H1 (cell line): Measurements from ENCODE around the gene HSD17B8.

Source experiments
- CBX8 ChIP-seq: fragments of 300-800, 300-1000 bp; sonication (generic); IDR thresholded peaks from 2 replicates; pipeline ENCODE4 v1.7.1; 2016; ENCODE audit warnings: low read depth, low read length, borderline replicate concordance
- CTCF ChIP-seq, 3 experiments: IDR thresholded peaks; 1 replicate in 2 of 3; 2 replicates in 1 of 3; pipeline versions ENCODE4 v1.5.1 to v1.6.1; 2011; ENCODE audit warnings: low read length in 3 of 3, mild to moderate bottlenecking in 3 of 3, inconsistent platforms in 2 of 3, low read depth in 1 of 3, moderate library complexity in 1 of 3; ENCODE audit not compliant: insufficient read depth in 1 of 3; ENCODE audit errors: control extremely low read depth in 1 of 3
- EGR1 ChIP-seq: IDR thresholded peaks from 2 replicates; pipeline ENCODE4 v1.6.1; 2011; ENCODE audit warnings: low read depth, low read length, borderline replicate concordance
- JUN ChIP-seq: IDR thresholded peaks from 2 replicates; pipeline ENCODE4 v1.6.1; 2011; ENCODE audit warnings: low read depth, mild to moderate bottlenecking, improper control_type of control experiment, low read length
- POLR2A ChIP-seq, 2 experiments: IDR thresholded peaks; 1 replicate in 1 of 2; 2 replicates in 1 of 2; pipeline ENCODE4 v1.6.1; 2011; ENCODE audit warnings: low read depth in 2 of 2, low read length in 2 of 2, mild to moderate bottlenecking in 2 of 2; ENCODE audit errors: control extremely low read depth in 1 of 2
- RAD21 ChIP-seq, 2 experiments: IDR thresholded peaks in 1 of 2; conservative IDR thresholded peaks in 1 of 2; 2 replicates each; pipeline ENCODE4 v1.6.1; 2011; ENCODE audit warnings: low read depth in 2 of 2, low read length in 2 of 2, improper control_type of control experiment in 1 of 2, inconsistent platforms in 1 of 2, mild to moderate bottlenecking in 1 of 2, moderate library complexity in 1 of 2
- RFX5 ChIP-seq: IDR thresholded peaks from 2 replicates; pipeline ENCODE4 v1.6.1; 2011; ENCODE audit warnings: low read depth, low read length, improper control_type of control experiment, borderline replicate concordance
- SRF ChIP-seq: IDR thresholded peaks from 2 replicates; pipeline ENCODE4 v1.6.1; 2011; ENCODE audit warnings: mild to moderate bottlenecking, low read depth, low read length, moderate library complexity
- USF2 ChIP-seq: IDR thresholded peaks from 2 replicates; pipeline ENCODE4 v1.6.1; 2011; ENCODE audit warnings: low read length, improper control_type of control experiment

GRCh38 chr6:33197431-33198048, 6.9 kb upstream of the HSD17B8 start:
- no peak for TF ChIP-seq POLR2A (IDR thresholded peaks at IDR 0.05; ENCODE audit: control extremely low read depth in 1 of 2, low read depth in 2 of 2, low read length in 2 of 2)
- TF ChIP-seq SRF, result no peak
- TF ChIP-seq USF2, result no peak
- no peak for TF ChIP-seq RFX5
- TF ChIP-seq JUN, result no peak
- peak; percentile 67 to 73 for TF ChIP-seq RAD21 (IDR thresholded peaks at IDR 0.05 in 1 of 2, conservative IDR thresholded peaks at IDR 0.05 in 1 of 2; ENCODE audit: low read depth in 2 of 2, low read length in 2 of 2)
- TF ChIP-seq CTCF (IDR thresholded peaks at IDR 0.05; ENCODE audit: control extremely low read depth in 1 of 3, insufficient read depth in 1 of 3, low read depth in 1 of 3, low read length in 3 of 3), result peak in 2 of 3 experiments; percentile 77 to 91; a peak in 3 of 4 replicates
- no peak for TF ChIP-seq EGR1
- no peak for TF ChIP-seq CBX8
